MM.1S (cell line): Measurements from ENCODE around the gene ZNF134.
A peak's percentile ranks its signal among the peaks of the same experiment; 100 is the strongest.

Source experiments
- DNase-seq: peaks from one replicate; pipeline ENCODE4 v3.0.0-alpha.2; 2015
- H2AFZ ChIP-seq: fragments of 300-600 bp; sonication (generic); 2 replicates; pipeline ENCODE4 v1.6.0; 2016; ENCODE audit warnings: antibody characterized with exemption, low read length
- H3F3A ChIP-seq: fragments of 300-600 bp; sonication (generic); 2 replicates; pipeline ENCODE4 v1.6.1; 2016; ENCODE audit warnings: mild to moderate bottlenecking, antibody characterized with exemption, low read length, moderate library complexity, mixed read lengths; ENCODE audit not compliant: insufficient read depth
- H3K27ac ChIP-seq: fragments of 300-600 bp; sonication (generic); 2 replicates; pipeline ENCODE4 v1.5.1; 2016; ENCODE audit warnings: mild to moderate bottlenecking, low read length
- H3K27me3 ChIP-seq: fragments of 300-600 bp; sonication (generic); replicated peaks from 2 replicates; pipeline ENCODE4 v1.6.0; 2016; ENCODE audit warnings: low read length; ENCODE audit not compliant: insufficient read depth
- H3K36me3 ChIP-seq: fragments of 300-600 bp; sonication (generic); replicated peaks from 2 replicates; pipeline ENCODE4 v1.6.1; 2016; ENCODE audit warnings: mild to moderate bottlenecking, low read length, mixed read lengths; ENCODE audit not compliant: insufficient read depth
- H3K4me1 ChIP-seq: fragments of 300-600 bp; sonication (generic); 2 replicates; pipeline ENCODE4 v1.6.1; 2016; ENCODE audit warnings: low read length, mixed read lengths
- H3K4me2 ChIP-seq: fragments of 300-600 bp; sonication (generic); 2 replicates; pipeline ENCODE4 v1.6.0; 2016; ENCODE audit warnings: low read depth, low read length
- H3K4me3 ChIP-seq: fragments of 300-600 bp; sonication (generic); 2 replicates; pipeline ENCODE4 v1.5.1; 2016; ENCODE audit warnings: low read length, mixed read lengths
- H3K79me2 ChIP-seq: fragments of 300-600 bp; sonication (generic); 2 replicates; pipeline ENCODE4 v1.6.1; 2016; ENCODE audit warnings: mixed run types, low read length, mixed read lengths
- H3K9ac ChIP-seq: fragments of 300-600 bp; sonication (generic); 2 replicates; pipeline ENCODE4 v1.6.1; 2016; ENCODE audit warnings: low read length, mixed read lengths
- H3K9me2 ChIP-seq: fragments of 300-600 bp; sonication (generic); replicated peaks from 2 replicates; pipeline ENCODE4 v1.6.1; 2016; ENCODE audit warnings: mild to moderate bottlenecking, low read length, mixed read lengths; ENCODE audit not compliant: insufficient read depth
- H3K9me3 ChIP-seq: fragments of 300-600 bp; sonication (generic); replicated peaks from 2 replicates; pipeline ENCODE4 v1.6.1; 2016; ENCODE audit warnings: mild to moderate bottlenecking, low read length, mixed read lengths; ENCODE audit not compliant: insufficient read depth
- H4K20me1 ChIP-seq: fragments of 300-600 bp; sonication (generic); 2 replicates; pipeline ENCODE4 v1.6.1; 2016; ENCODE audit warnings: mild to moderate bottlenecking, low read length, moderate library complexity, mixed read lengths; ENCODE audit not compliant: insufficient read depth
- CTCF ChIP-seq: fragments of 300-600 bp; sonication (generic); IDR thresholded peaks from 2 replicates; pipeline ENCODE4 v1.5.1; 2016; ENCODE audit warnings: antibody characterized with exemption, low read length, mixed read lengths
- EZH2 ChIP-seq: fragments of 300-600 bp; sonication (generic); optimal IDR thresholded peaks from 2 replicates; pipeline ENCODE3; 2017; ENCODE audit warnings: low read depth, mild to moderate bottlenecking, antibody characterized with exemption, low read length, mixed read lengths
- EZH2phosphoT487 ChIP-seq: fragments of 300-600 bp; sonication (generic); IDR thresholded peaks from 2 replicates; pipeline ENCODE4 v1.6.1; 2018; ENCODE audit warnings: antibody characterized with exemption, low read length

ZNF134 gene

GRCh38 chr19:57572415-57572947, 41.6 kb upstream of the ZNF134 start:
- Histone ChIP-seq H2AFZ (no peak overlapping the region), H3K27ac (no peak overlapping the region), H3K9me3 (no peaks in the 10 kb centered on the region), H3K9me2 (no peaks in the 10 kb centered on the region), H3K36me3 (peaks cover 33% of the 10 kb centered on the region), H3K27me3 (no peaks in the 10 kb centered on the region), H3K4me3 (no peak overlapping the region), H3F3A (no peaks in the 10 kb centered on the region), H4K20me1 (no peaks in the 10 kb centered on the region), H3K4me1 (0 out of 2 replicates have a peak, but pooled peaks cover under 1% of the 10 kb centered on the region), H3K9ac (no peak overlapping the region), H3K4me2 (no peak overlapping the region), H3K79me2 (0 out of 2 replicates have a peak, but pooled peaks cover 2% of the 10 kb centered on the region)
- no peak for DNase-seq
- TF ChIP-seq EZH2phosphoT487 (no peak), CTCF (no peak), EZH2 (no peak)

- no peak for TF ChIP-seq EZH2phosphoT487
- no peak for TF ChIP-seq EZH2
- no peak for TF ChIP-seq CTCF
- Histone ChIP-seq H3K79me2 (peaks cover 14% of the 10 kb centered on the region), H3K9me3 (no peaks in the 10 kb centered on the region), H3K4me2 (no peak overlapping the region), H3K9me2 (no peaks in the 10 kb centered on the region), H3K27ac (no peak overlapping the region), H2AFZ (no peak overlapping the region), H3F3A (no peaks in the 10 kb centered on the region), H3K4me3 (no peak overlapping the region), H3K9ac (no peak overlapping the region), H3K36me3 (peaks cover 33% of the 10 kb centered on the region), H3K4me1 (peaks cover 9% of the 10 kb centered on the region; the same call in 1 of the 2 replicates), H4K20me1 (no peaks in the 10 kb centered on the region), H3K27me3 (no peaks in the 10 kb centered on the region)
- DNase-seq = no peak
Observed at GRCh38 chr19:57576661-57577060, 37.4 kb upstream of the ZNF134 start.

- Histone ChIP-seq H3K4me2 (peak within 1 kb of the TSS; percentile 87), H3K4me3 (peak within 1 kb of the TSS; percentile 92), H3K36me3 (peaks cover 22% of the 10 kb centered on the region), H3K9ac (peak within 1 kb of the TSS; percentile 76), H3K79me2 (peaks cover 14% of the 10 kb centered on the region), H3F3A (no peaks in the 10 kb centered on the region), H3K9me3 (no peaks in the 10 kb centered on the region), H3K27me3 (no peaks in the 10 kb centered on the region), H3K27ac (no peak within 1 kb of the TSS), H2AFZ (peak within 1 kb of the TSS; percentile 99), H3K4me1 (peaks cover 9% of the 10 kb centered on the region; the same call in 1 of the 2 replicates), H4K20me1 (no peaks in the 10 kb centered on the region), H3K9me2 (no peaks in the 10 kb centered on the region)
- peak; percentile 27 for TF ChIP-seq CTCF
- no peak for TF ChIP-seq EZH2
- no peak for TF ChIP-seq EZH2phosphoT487
- DNase-seq = peak; percentile 98
Observed at GRCh38 chr19:57578487-57579205, 35.4 kb upstream of the ZNF134 start, which contains the start of gene ZNF416. Gene ZNF416, minus strand, starts transcription at chr19:57578911. Its CDS starts 207 bp downstream, at chr19:57578704.
